Hepatocyte (in vitro differentiated cells): Measurements from ENCODE around the gene PLPPR3. TPM values are rescaled to one million over a fixed set of nuclear protein-coding genes. Genes with fewer than 3 reads are reported as not detected.

ENCODE experiments used
- DNase-seq: peaks from one replicate; pipeline ENCODE4 v3.0.0-alpha.2; 2016; ENCODE audit warnings: low spot score
- H2AFZ ChIP-seq: fragments of 200-600 bp; sonication (generic); 2 replicates; pipeline ENCODE4 v1.6.0; 2016; ENCODE audit warnings: antibody characterized with exemption, mild to moderate bottlenecking
- H3K27ac ChIP-seq: fragments of 200-600 bp; sonication (generic); 2 replicates; pipeline ENCODE4 v1.5.1; 2016; ENCODE audit warnings: mild to moderate bottlenecking
- H3K27me3 ChIP-seq: fragments of 200-600 bp; sonication (generic); 2 replicates; pipeline ENCODE4 v1.6.1; 2016
- H3K36me3 ChIP-seq: fragments of 200-600 bp; sonication (generic); replicated peaks from 2 replicates; pipeline ENCODE4 v1.5.1; 2016; ENCODE audit warnings: low read depth; ENCODE audit not compliant: insufficient read depth
- H3K4me1 ChIP-seq: fragments of 200-600 bp; sonication (generic); 2 replicates; pipeline ENCODE4 v1.5.1; 2016; ENCODE audit warnings: mild to moderate bottlenecking, moderate library complexity; ENCODE audit not compliant: insufficient read depth
- H3K4me2 ChIP-seq: fragments of 200-600 bp; sonication (generic); 2 replicates; pipeline ENCODE4 v1.6.0; 2016
- H3K4me3 ChIP-seq: fragments of 200-600 bp; sonication (generic); 2 replicates; pipeline ENCODE4 v1.5.1; 2016; ENCODE audit warnings: mild to moderate bottlenecking
- H3K79me2 ChIP-seq: fragments of 200-600 bp; sonication (generic); 2 replicates; pipeline ENCODE4 v1.6.0; 2017; ENCODE audit warnings: mild to moderate bottlenecking
- H3K9me2 ChIP-seq: fragments of 200-600 bp; sonication (generic); replicated peaks from 2 replicates; pipeline ENCODE4 v1.6.0; 2017; ENCODE audit warnings: mild to moderate bottlenecking; ENCODE audit not compliant: insufficient read depth
- H3K9me3 ChIP-seq: fragments of 200-600 bp; sonication (generic); 2 replicates; pipeline ENCODE4 v1.5.1; 2016; ENCODE audit warnings: low read depth, mild to moderate bottlenecking
- H4K20me1 ChIP-seq: fragments of 200-600 bp; sonication (generic); 2 replicates; pipeline ENCODE4 v1.6.0; 2016; ENCODE audit warnings: mild to moderate bottlenecking; ENCODE audit not compliant: insufficient read depth, poor library complexity, severe bottlenecking
- EZH2 ChIP-seq: fragments of 200-600 bp; sonication (generic); IDR thresholded peaks from 2 replicates; pipeline ENCODE4 v1.6.1; 2016; ENCODE audit warnings: antibody characterized with exemption, mild to moderate bottlenecking, borderline replicate concordance
- EZH2phosphoT487 ChIP-seq: fragments of 200-600 bp; sonication (generic); IDR thresholded peaks from one replicate; pipeline ENCODE4 v1.6.1; 2018; ENCODE audit warnings: antibody characterized with exemption, mild to moderate bottlenecking, low read depth, moderate library complexity; ENCODE audit not compliant: unreplicated experiment, severe bottlenecking
- WGBS: methylation state at CpG from one replicate; pipeline ENCODE4 v1.1.6; 2016; ENCODE audit warnings: low lambda C conversion rate; ENCODE audit errors: missing lambda C conversion rate; 5-methylcytosine and 5-hydroxymethylcytosine counted together
- polyA plus RNA-seq: library from polyadenylated mRNA; unstranded; fragments of >200 nt; fragmentation: Nextera tagmentation; extraction: Ambion mirVana; gene quantifications from 2 replicates; pipeline ENCODE4 v1.2.1, GENCODE V29; 2016
- total RNA-seq: library from RNA; depleted of rRNA; stranded (reverse); fragments of >200 nt; gene quantifications from 2 replicates; pipeline ENCODE4 v1.2.3, GENCODE V29; 2014
- TF ChIP-seq, protein P1 (sequence below): fragments of 200-600 bp; sonication (generic); IDR thresholded peaks from 2 replicates; pipeline ENCODE4 v1.5.1; 2016; ENCODE audit warnings: antibody characterized with exemption, mild to moderate bottlenecking; ENCODE audit not compliant: poor library complexity

PLPPR3 gene
- total and polyA plus RNA-seq, 2 experiments from 2014 or later, result 11.1 to 11.7 TPM

DNA sequence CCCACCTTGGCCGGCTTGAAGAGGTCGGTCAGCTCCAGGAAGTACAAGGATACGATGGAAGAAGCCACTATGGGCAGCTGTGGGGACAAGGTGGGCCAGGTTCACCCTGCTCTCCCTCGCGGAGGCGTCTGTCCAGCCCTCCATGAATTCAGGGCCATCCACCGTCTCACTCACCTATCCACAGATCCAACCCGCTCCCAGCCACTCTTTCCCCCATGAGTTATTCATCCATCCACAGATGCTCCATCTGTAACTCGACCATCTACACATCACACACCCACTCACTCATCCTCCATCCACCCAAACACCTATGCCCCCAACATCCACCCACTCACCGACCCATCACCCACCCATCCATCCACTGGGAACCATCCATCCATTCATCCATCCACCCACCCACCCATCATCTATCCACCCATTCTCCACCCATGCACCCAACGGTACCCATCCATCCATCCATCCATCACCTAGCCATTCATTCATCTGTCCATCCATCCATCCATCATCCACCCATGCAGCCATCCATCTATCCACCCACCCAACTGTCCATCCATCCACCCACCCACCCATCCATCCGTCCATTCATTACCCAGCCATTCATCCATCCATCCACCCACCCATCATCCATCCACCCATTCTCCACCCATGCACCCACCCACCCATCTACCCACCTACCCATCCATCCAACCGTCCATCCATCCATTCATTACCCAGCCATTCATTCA, 5.8 kb downstream of the PLPPR3 start:
- H3K9me2 ChIP-seq, result no peaks in the 10 kb centered on the region
- no peaks in the 10 kb centered on the region for H3K36me3 ChIP-seq
- H2AFZ ChIP-seq, result no peak overlapping the region
- no peak for DNase-seq
- H3K79me2 ChIP-seq, result no peaks in the 10 kb centered on the region
- no peaks in the 10 kb centered on the region for H3K27me3 ChIP-seq
- no peaks in the 10 kb centered on the region for H3K9me3 ChIP-seq
- H4K20me1 ChIP-seq, result peaks cover 5% of the 10 kb centered on the region
- H3K4me2 ChIP-seq, result no peak overlapping the region
- TF ChIP-seq EZH2, result no peak
- no peak for TF ChIP-seq EZH2phosphoT487
- TF ChIP-seq, protein P1, sequence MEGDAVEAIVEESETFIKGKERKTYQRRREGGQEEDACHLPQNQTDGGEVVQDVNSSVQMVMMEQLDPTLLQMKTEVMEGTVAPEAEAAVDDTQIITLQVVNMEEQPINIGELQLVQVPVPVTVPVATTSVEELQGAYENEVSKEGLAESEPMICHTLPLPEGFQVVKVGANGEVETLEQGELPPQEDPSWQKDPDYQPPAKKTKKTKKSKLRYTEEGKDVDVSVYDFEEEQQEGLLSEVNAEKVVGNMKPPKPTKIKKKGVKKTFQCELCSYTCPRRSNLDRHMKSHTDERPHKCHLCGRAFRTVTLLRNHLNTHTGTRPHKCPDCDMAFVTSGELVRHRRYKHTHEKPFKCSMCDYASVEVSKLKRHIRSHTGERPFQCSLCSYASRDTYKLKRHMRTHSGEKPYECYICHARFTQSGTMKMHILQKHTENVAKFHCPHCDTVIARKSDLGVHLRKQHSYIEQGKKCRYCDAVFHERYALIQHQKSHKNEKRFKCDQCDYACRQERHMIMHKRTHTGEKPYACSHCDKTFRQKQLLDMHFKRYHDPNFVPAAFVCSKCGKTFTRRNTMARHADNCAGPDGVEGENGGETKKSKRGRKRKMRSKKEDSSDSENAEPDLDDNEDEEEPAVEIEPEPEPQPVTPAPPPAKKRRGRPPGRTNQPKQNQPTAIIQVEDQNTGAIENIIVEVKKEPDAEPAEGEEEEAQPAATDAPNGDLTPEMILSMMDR, result no peak
- H3K4me3 ChIP-seq, result no peak overlapping the region
- no peak overlapping the region for H3K27ac ChIP-seq
- no peaks in the 10 kb centered on the region for H3K4me1 ChIP-seq
- WGBS, result 94% methylated on average over 11 of the region's 13 CpGs

DNA sequence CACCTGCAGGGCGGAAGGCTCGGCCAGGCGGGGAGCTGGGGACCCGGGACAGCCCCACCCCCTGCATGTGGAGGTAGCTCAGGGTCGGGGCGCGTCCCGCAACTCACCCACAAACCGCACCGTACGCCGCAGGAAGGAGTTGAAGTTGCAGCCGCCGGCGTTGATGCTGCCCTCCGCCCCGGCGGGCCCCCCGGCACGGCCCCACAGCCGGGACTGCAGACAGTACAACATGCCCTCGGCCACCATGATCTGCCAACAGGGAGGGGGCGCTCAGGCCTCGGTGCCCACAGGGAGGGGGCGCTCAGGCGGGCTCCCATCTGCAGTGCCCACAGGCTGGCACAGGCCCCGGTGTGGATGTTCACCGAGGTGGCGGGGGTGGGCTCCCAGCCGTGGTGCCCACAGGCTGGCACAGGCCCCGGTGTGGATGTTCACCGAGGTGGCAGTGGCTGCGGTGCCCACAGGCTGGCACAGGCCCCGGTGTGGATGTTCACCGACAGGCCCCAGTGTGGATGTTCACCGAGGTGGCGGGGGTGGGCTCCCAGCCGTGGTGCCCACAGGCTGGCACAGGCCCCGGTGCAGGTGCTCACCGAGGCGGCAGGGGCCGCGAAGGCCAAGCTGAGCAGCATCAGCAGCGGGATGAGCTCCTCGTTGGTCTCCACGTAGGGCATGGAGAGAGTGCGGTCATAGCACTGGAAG, 6.5 kb downstream of the PLPPR3 start:
- Histone ChIP-seq H3K79me2 (no peaks in the 10 kb centered on the region), H3K4me2 (no peak overlapping the region), H3K9me3 (no peaks in the 10 kb centered on the region), H3K9me2 (no peaks in the 10 kb centered on the region), H3K27me3 (no peaks in the 10 kb centered on the region), H2AFZ (no peak overlapping the region), H4K20me1 (peaks cover 12% of the 10 kb centered on the region), H3K4me1 (no peaks in the 10 kb centered on the region), H3K36me3 (no peaks in the 10 kb centered on the region), H3K27ac (no peak overlapping the region), H3K4me3 (no peak overlapping the region)
- WGBS, result 95% methylated on average over 22 of the region's 47 CpGs
- TF ChIP-seq EZH2phosphoT487, result no peak
- TF ChIP-seq, protein P1, result no peak
- no peak for TF ChIP-seq EZH2
- DNase-seq, result no peak

DNA sequence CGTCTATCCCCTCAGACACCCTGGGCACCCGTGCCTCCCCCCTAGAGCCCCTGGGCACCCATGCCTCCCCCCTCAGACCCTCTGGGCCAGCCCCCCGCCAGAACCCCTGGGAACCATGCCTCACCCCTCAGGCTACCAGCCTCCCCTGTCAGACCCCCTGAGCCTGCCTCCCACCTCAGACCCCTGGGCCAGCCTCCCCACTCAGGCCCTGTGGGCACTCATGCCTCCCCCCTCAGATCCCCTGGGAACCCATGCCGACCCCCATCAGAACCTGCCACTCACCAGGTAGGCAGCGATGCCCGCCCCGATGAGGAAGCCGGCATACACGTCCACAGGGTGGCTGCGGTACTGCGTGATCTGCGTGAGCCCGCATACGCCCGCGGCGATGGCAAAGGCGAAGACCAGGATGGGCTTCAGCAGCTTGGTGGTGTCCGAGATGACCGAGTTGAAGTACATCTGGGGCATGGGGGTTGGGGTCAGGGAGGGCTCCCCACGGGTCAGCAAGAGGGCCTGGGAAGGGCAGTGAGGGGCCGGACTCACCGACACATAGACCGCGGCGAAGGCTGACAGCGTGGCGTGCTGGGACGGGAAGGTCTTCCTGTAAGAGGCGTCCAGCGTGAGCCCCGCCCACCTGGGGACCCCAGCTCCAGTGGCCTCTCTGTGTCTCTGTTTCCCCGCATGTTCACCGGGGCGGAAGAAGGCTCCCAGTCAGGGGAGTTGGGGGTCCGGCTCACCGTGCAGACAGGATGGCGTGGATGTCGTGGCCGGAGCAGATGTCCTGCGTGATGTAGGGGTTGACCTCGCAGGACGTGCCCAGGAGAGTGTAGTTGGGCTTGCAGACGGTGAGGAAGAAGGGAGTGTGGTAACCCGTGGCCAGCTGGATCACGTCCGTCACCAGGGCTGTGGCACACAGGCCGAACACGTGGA, 7.3 kb downstream of the PLPPR3 start:
- TF ChIP-seq EZH2 (no peak), EZH2phosphoT487 (no peak)
- TF ChIP-seq, protein P1, result no peak
- no peak overlapping the region for H3K4me2 ChIP-seq
- WGBS, result 92% methylated on average over 41 of the region's 49 CpGs
- no peak for DNase-seq
- no peaks in the 10 kb centered on the region for H3K27me3 ChIP-seq
- no peaks in the 10 kb centered on the region for H3K9me2 ChIP-seq
- H3K4me1 ChIP-seq, result no peaks in the 10 kb centered on the region
- peaks cover 4% of the 10 kb centered on the region for H3K36me3 ChIP-seq
- no peaks in the 10 kb centered on the region for H3K9me3 ChIP-seq
- peaks cover 4% of the 10 kb centered on the region for H3K79me2 ChIP-seq
- peaks cover 20% of the 10 kb centered on the region for H4K20me1 ChIP-seq
- no peak overlapping the region for H2AFZ ChIP-seq
- H3K4me3 ChIP-seq, result no peak overlapping the region
- H3K27ac ChIP-seq, result no peak overlapping the region
